Dedifferentiated amniotic fluid mesenchymal stem cell (primary cell): Measurements from ENCODE around the gene TTC6.
A peak's percentile ranks its signal among the peaks of the same experiment; 100 is the strongest.

Experiments
- DNase-seq: peaks from one replicate; pipeline ENCODE4 v3.0.0-alpha.2; 2016; ENCODE audit errors: extremely low spot score

The TTC6 gene

DNA sequence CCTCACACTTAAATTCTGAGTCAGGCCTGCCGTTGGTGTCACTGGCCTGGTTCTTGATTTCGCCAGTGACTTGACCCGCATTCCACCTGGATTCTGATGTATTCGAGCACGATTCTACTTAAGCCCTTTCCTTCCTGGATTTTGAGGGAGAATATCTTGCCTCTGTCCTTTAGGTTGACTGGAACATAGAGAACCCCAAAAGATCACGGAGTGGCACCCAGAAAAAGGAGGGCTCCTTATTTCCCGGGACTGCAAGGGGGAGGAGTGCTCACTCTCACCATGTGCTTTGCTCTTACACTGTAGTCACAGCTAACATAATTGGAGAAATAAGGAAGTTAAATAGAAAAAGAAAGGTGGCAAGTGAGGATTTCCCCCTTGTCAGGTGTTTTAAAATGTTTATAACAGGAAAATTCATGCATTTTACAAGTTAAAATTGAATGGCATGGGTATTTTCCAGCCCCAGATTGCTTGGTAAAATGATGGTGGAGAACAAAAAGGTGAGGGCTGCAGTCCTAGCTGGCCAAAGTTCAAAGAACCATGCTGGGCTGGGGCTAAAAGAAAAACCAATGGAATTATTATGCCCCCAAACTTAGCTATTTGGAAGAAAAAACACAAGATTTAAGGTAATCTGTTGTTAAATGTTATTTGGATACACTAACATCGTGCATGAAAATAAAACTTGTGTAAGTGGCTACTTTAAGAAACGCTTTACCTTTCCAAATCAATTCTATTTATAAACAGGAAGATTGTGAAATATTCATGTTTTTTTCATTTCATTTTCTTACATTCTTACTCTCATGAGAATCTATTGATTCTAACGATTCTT, 9.2 kb upstream of the TTC6 start:
- DNase-seq = no peak

DNA sequence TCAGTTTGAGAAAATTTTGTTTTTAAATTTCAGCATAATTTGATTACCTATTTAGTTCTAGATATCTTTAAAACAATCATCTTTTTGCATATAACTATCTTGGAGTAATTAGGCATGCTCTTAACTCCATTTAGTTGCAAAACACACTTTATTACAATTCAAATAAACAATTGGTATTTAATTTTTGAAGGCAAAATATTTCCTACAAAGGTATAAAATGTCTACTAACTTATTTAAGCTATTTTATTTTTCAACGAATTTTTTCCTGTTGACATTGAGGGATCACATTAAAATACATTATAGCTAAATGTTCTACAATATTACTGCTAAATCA, 8.7 kb upstream of the TTC6 start:
- DNase-seq = no peak

GRCh38 chr14:37587131-37587803, 8.2 kb upstream of the TTC6 start:
- DNase-seq = no peak

DNA sequence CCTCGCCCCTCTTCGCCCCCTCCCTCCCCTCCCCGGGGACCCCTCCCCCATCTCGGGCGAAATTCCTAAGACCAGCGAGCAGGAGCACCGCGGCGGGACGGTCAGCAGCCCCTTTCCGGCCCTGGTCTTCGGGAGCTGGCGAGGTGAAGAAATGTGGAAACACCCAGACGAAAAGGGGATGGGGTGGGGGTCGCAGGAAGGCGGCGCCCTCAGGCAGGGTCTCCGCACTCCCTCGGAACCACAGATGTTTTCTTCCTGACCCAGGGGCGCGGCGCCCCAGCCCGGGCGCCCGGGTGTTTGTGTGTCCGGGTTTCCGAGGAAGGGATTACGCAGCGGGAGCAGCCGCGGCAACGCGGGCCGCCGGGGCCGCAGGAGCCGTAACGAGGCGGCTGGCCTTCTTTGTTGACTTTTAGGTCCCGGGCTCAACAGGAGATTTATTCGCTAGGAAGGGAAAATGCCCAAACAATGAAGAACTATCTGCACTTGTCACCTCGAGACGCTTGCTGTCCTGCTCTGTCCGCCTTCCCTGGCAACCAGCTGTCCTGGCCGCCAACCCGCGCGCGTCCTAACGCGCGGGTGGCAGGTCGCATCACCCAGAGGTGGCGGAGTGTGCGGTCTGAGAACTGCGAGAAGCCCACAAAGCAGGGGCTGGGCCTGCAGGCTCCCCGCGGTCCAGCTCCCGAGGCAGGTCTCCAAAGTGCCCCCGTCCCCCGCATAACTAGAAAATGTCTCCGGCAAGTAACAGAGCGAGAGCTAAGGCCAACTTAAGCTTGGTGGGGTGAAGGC, 7.4 kb upstream of the TTC6 start:
- DNase-seq = no peak

DNA sequence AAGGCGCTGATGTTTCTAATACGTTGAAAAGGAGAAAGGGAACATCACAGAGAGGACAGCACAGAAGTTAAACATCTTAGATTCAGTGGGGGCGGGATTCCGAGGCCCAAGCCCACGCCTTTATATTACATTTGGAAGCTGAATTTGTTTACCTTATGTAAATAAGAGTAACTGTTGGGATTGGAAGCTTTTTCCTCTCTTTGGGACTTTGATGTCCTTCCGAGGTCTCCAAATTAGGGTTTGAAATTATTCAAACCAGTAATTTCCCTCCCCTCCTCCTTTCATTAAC, 6.8 kb upstream of the TTC6 start:
- no peak for DNase-seq

DNA sequence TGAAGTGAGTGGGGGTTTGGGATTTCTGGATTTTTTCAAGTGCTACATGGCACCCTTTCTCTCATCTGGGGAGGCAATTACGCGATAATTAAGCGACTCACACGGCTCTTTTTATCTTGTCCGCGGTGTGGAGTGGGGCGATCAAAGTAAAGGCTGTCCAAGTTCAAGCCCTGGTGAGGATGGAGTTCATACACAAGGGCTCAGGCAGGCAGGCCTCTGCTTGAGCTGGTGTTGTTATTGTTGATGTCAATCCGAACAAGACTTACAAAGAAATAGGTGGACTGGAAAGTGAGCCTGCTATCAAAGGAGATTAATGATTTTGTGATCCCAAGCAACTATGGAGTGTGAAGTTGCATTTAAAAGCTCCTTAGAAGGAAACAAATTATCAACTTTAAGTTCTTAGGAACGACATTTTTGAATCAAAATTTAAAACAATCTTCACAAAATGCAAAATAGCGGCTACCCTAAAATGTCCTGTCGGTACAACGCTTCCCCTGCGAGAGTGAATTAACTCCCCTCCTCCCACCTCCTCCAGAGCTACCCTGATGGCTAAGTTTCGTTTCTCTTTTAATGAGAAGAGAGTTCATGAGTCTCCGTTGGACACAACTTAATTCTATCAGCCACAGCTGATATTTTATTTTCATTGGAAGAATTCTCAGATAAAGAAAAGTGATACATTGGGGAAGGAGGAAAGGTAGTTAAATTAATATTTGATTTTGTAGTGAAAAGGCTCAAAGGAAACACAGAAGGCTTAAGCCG, 6.3 kb upstream of the TTC6 start:
- no peak for DNase-seq

DNA sequence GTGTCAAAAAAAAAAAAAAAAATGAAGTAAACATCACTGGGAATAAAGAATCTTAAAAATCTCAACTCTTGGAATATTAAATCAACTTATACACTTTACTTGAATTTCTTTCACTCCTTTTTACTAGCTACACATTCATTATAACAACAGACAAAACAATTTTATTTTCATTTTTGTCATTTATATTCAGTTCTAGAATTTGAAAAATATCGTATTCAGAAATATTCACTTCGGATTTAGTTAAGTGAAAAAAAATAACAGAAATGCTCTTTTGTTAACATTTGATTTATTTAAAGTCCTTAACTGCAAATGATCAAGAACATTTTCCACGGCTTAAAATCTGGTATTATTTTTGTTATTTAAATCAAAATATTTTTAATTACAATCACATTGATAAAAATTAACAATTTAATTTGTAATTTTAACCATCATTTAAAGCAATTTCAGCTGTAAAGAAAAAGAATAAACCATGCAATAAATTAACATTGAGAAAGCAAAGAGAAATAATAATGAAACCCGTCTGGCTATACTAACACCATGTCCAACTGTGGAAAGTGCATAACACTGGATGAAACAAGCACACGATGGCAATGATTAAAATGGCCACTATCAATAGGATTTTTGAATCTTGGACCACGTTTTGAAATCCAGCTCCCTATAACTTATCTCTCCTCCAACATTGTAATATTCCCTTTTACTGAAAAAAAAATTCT, 5.6 kb upstream of the TTC6 start:
- DNase-seq = no peak

- DNase-seq = no peak
These were observed 4.8 kb upstream of the TTC6 start for GRCh38 chr14:37590428-37591139.

DNA sequence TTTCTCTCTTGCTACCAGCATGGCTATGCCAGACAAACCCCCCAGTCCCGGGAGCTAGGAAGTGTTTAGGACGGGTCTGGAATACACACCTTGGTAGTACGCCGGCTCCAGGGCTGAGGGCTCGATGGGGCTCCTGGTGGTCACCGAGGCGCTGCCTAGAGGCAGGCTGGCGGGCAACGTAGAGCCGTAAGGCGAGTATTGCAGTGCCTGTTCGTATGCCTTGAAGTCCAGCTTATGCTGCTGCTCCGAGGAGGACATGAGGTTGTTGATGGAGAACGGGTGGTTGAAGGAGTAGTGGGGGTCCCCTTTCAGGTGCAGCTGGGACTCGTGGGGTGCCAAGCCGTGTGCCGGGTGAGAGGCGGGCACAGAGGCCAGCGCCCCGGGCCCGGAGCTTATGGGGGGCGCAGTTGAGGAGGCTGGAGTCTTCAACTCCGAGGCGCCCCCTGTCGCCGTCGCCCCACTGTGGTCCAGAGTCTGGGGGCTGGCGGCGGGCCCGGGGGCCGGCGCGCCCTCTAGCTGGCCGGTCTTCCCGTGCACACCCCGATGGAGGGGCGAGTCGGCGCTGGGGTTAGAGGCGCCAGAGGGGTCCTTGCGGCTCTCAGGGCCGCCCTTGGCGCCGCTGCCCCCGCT, 4.0 kb upstream of the TTC6 start:
- no peak for DNase-seq

- DNase-seq = no peak
These were observed 3.4 kb upstream of the TTC6 start for GRCh38 chr14:37591941-37592481.

DNA sequence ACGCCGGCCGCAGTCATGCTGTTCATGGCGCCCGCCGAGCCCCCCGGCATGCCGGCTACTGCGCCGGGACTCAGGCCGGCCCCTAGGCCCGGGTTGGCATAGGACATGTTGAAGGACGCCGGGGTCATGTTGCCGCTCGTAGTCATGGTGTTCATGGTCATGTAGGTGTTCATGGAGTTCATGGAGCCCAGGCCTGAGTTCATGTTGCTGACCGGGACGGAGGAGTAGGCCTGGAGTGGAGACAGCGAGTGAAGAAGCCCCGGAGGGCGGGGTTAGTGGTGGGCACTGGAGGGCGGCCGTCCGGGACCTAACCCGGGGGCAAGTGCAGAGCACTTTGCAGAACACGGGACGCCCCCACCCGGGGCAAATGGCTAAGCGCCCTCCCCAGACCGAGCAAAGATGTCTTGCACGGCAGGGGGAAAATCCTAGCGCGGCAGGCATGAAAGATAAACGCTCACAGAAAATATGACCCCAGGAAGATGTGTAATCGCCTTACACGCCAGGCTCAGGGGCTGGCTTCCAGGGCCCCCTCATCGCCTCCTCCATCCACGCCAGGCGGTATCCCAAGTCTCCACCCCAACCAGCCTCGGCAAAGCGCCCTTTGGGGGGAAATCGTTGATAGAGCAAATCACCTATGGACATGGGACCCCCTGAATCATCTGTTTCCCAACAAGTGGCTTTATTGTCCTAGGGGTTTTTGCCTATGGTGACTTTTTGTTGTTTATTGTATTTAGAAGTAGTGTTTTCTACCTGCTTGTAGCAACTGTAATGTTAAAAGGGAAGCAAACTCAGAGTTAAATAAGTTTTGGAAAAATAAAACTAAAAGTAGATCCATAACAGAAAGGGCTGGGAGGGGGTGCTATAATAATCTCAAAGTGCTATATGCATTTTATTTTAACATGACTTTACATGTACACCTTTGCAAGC, 2.7 kb upstream of the TTC6 start:
- no peak for DNase-seq

DNA sequence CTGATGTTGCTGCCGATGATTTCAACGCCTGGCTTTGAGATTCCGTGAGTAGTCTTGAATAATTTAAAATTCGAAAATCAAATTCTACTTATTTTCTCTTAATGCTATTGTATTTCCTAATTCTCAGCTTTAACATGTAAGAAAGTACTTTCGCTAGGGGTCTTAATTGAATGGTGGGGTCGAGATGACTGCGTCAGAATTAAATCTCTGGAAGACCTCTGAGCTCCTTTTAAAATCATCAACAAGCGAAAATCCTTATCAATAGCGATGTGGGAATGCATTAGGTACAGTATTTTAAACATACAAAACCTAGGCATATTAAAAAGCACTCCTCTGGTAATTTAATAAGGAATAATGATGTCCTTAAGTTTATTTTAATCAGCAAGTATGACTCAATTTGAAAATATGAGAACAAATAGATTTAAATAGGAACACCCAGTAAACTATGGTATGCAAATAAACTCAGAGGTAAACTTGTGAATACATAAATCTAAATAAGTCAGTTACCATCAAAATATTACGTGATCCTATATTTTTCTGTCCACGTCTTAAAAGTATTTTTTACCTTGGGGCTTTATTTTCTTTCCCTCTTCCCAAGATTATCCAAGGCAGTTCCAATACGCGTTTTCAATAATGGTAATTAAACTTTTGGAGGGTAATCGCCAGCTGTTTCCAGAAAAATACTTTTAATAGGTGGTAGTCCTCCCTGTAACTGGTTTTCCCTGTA, 1.8 kb upstream of the TTC6 start:
- DNase-seq = no peak

DNA sequence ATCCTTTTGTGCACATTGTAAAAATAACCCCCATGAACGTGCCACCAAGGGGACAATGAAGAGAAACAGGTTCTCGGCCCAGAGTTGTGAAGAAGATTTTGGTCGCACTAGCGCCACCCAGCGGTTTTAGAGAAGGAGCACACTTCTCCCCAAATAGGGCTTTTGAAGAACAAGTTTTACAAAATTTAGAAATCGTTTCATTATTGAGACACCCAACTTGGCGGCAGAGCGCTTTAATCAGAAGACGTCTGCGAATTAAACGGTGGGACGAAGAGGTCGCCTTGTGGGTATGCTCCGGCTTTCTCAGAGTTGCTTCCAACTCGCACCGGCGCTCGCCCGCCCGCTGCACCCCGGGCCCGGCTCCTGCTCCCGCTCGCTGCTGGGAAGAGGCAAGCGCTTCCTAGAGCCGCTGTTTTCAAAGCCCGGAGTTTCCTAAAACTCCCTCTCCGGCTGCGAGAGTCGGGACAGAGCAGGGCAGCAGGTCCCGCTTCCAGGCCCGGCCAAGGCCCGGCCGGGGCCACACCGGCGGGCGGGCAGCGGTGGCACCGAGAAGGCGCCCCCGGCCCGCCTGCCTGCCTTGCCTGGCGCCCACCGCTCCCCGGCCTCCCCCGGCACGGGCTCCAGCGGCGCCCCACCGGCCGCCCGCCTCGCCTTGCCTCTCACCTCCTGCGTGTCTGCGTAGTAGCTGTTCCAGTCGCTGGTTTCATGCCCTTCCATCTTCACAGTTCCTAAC, 1.0 kb upstream of the TTC6 start:
- peak; percentile 73 for DNase-seq

GRCh38 chr14:37595809-37596621, 586 bp downstream of the TTC6 start:
- DNase-seq = no peak

- no peak for DNase-seq
These were observed 1.5 kb downstream of the TTC6 start for GRCh38 chr14:37596790-37597472.

DNA sequence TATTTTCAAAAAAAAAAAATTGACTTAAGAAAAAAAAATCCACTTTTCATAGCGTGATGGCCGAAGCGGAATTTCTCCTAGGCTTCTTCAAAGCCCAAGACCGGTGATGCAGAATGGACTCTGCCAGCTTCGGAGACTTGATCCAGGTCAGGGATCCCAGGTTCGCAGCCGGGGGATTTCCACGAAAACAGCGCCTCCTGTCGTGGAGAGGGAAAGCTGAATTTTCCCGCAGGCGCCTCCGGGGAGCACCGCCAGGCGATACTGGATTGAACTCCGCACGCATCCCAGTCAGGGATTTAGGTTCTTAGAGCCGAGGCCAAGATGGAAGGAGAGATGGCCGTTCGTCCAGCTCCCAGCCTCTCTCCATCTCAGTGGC, 2.1 kb downstream of the TTC6 start:
- DNase-seq = no peak
